Gastroesophageal sphincter (tissue), 3 donors: ENCODE data around the gene TMEM170A.

ENCODE experiments used
- CTCF ChIP-seq, 4 experiments: fragments of 200-600 bp in 2 of 4; fragments of 450-650 bp in 2 of 4; sonication (generic) in 1 of 4; IDR thresholded peaks; one replicate each; pipeline ENCODE4 v1.5.1; 2017 to 2019; ENCODE audit warnings: antibody characterized with exemption in 4 of 4, mild to moderate bottlenecking in 2 of 4, moderate library complexity in 2 of 4
- EP300 ChIP-seq: sonication (generic); formaldehyde crosslinking; IDR thresholded peaks from one replicate; pipeline ENCODE4 v1.6.1; 2017; ENCODE audit warnings: antibody characterized with exemption, mild to moderate bottlenecking
- POLR2A ChIP-seq, 2 donors: fragments of 450-650 bp; IDR thresholded peaks; one replicate each; pipeline ENCODE4 v1.6.1; 2017; ENCODE audit warnings: antibody characterized with exemption in 2 of 2, mild to moderate bottlenecking in 2 of 2, moderate library complexity in 1 of 2

GRCh38 chr16:75402159-75402820 is 62.2 kb downstream of the TMEM170A start:
- TF ChIP-seq CTCF (IDR thresholded peaks at IDR 0.05) = no peak
- no peak for TF ChIP-seq EP300
- TF ChIP-seq POLR2A (IDR thresholded peaks at IDR 0.05) = no peak
